NCI-H2196 treated with DMSO at 0.1 percent for 48 hours (cell line): ENCODE measurements around the gene CAMK2G.

Source experiments
- DNase-seq: peaks from one replicate; lab custom pipeline; 2025; ENCODE audit not compliant: unreplicated experiment; lab: John Stamatoyannopoulos, UW

CAMK2G gene

GRCh38 chr10:73865459-73866442 is 8.6 kb downstream of the CAMK2G start:
- no peak for DNase-seq

- DNase-seq: no peak
Observed at GRCh38 chr10:73865107-73865458, 9.3 kb downstream of the CAMK2G start.

GRCh38 chr10:73864229-73864628 is 10.1 kb downstream of the CAMK2G start:
- DNase-seq: no peak

GRCh38 chr10:73863039-73863817 is 11.1 kb downstream of the CAMK2G start:
- DNase-seq: no peak

- no peak for DNase-seq
Observed at GRCh38 chr10:73862011-73862410, 12.3 kb downstream of the CAMK2G start.

GRCh38 chr10:73859784-73860491 is 14.4 kb downstream of the CAMK2G start:
- no peak for DNase-seq

GRCh38 chr10:73859428-73859783 is 14.9 kb downstream of the CAMK2G start:
- no peak for DNase-seq

- DNase-seq: no peak
Observed at GRCh38 chr10:73858750-73859427, 15.5 kb downstream of the CAMK2G start.

- DNase-seq: no peak
Observed at GRCh38 chr10:73858013-73858708, 16.2 kb downstream of the CAMK2G start.

- no peak for DNase-seq
Observed at GRCh38 chr10:73857446-73857845, 16.9 kb downstream of the CAMK2G start.

- no peak for DNase-seq
Observed at GRCh38 chr10:73856261-73856660, 18.1 kb downstream of the CAMK2G start.

GRCh38 chr10:73855413-73855812 is 18.9 kb downstream of the CAMK2G start:
- no peak for DNase-seq

GRCh38 chr10:73854310-73854709 is 20.0 kb downstream of the CAMK2G start:
- no peak for DNase-seq

GRCh38 chr10:73853196-73853595 is 21.2 kb downstream of the CAMK2G start:
- DNase-seq: no peak

GRCh38 chr10:73850863-73851461 is 23.4 kb downstream of the CAMK2G start:
- DNase-seq: no peak

GRCh38 chr10:73850211-73850610 is 24.1 kb downstream of the CAMK2G start:
- no peak for DNase-seq

- DNase-seq: peak; percentile 30
Observed at GRCh38 chr10:73848821-73849489, 25.4 kb downstream of the CAMK2G start.

GRCh38 chr10:73847031-73847430 is 27.3 kb downstream of the CAMK2G start:
- no peak for DNase-seq

- no peak for DNase-seq
Observed at GRCh38 chr10:73843261-73843660, 31.1 kb downstream of the CAMK2G start.
